Suppressor macrophage treated with lipopolysaccharide for 4 hours (primary cell): ENCODE data around the gene MTHFSD.

Experiments
- DNase-seq: peaks from one replicate; pipeline ENCODE4 v3.0.0-alpha.2; 2020

MTHFSD gene

DNA sequence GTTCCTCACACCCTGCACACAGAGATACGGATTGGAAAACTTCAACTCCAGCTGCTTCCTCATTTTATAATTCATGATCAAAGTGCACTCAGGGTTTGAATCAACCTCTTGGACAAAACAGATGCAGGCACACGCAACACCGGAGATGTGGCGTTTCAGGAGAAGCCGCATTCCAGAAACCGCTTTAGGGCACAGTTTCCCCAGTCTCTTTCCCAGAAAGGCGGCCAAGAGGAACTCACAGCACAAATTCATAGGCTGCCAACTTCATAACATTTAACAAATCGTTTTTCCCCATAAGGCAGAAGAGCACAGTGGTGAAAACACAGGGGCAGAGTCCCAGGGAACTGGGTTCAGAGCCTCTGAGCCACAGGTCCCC is 8.4 kb downstream of the MTHFSD start:
- DNase-seq, result no peak

DNA sequence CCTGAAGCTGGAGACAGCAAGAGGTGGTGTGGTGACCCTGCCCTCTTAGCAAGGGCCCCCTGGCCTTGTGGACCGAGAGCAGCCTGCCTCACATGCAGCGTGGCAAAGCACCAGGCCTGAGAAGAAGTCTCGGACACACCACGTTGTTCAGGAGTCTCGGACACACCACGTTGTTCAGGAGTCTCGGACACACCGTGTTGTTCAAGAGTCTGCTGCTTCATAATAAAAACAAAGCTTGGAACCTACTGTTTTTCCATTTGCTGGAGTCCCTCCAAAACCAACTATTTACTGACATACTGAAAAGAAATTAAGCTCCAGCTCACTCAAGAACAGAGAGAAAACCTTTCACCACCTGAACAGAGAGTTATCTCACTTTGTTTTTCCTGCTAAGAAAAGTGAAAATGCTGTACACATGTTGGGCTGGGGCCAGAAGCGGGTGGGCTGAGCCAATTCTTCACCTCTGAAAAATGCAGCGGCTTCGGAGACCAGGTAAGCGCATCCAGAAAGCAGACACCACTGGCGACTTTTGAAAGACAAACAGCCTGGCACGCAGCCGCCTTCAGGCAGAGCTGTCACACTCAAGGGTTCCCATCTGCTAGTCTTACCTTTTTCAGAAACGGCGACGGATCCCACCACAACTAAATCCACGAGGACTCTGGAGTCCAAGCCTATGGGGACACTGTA is 8.9 kb downstream of the MTHFSD start:
- no peak for DNase-seq

DNA sequence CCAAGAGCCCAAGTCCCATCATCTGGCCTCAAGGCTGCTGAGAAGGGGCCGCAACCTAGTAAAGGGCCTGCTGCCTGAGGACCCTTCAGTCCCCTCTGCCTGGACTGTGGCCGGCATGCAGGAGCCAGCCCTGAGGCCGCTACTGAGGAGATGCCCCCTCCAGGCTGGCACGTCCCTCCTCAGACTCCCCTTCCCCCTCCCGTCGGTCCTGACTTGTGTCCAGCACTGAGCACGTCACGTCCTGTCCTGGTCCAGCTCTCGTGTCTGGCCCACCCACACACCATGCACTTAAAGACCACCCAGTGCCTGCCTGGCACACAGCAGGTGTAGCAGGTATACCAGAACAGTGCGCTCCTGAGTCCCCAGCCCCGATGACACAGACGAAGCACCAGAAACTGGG is 9.6 kb downstream of the MTHFSD start:
- DNase-seq, result no peak

DNA sequence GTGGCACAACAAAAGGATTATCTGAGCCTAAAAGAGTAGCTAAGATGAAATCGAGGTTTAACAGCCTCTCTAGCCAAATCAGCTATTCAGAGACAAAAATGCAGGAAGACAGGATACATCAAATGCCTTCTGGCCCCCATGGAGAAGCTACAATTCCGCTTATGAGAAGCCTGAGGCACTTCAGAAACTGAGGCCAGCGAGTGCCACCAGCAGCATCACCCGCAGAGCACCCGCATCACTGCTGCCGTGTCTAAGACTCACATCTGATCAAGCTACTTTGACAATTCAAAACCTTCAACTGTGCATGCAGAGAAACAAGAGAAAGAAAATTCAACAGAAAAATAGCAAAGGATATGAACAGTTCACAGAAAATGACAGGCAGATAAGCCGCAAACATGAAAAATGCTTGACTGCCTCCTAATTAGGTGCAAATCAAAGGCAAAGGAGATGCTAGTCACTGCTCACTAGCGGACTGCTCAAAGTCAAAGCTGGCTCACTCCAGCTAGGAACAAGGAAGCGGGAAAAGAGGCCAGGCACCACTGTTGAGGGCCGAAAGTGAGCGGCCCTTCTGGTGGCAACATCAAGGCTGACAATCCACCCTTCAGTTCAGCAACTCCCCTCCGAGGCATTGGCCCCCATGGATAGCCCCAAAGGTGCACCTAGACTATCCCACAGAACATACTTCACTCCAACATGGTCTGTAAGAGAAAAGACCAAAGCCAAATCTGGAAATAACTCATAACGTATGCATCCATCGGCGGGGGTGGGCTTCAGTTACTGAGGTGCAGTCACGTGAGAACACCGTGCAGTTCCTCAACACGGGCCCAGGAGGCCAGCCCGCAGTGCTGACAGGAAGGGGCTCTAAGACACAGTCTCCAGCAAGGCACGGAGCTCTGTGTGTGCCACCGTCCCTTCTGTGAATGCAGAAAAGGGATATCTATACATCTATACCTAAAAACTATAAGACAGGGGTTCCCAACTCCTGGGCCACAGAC is 12.0 kb downstream of the MTHFSD start:
- DNase-seq, result no peak

DNA sequence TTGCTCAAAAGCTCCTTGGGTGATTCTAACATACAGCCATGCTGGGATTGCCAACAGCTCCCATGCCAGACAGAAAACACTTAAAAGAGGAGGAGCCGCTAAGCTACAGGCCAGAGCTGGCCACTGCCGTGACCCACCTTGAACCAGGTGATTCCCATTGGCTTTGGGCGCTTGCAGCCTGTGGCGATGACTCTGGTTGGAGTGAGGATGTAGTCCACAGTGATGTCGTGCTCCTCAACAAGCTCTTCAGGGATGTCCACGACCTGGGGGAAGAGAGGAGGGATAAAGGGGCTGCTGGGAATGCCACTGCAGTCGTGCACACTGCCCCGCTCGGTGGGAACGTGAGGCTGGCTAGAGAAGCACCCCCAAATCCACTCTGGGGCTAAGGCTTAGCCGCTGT is 13.5 kb downstream of the MTHFSD start:
- DNase-seq, result no peak

DNA sequence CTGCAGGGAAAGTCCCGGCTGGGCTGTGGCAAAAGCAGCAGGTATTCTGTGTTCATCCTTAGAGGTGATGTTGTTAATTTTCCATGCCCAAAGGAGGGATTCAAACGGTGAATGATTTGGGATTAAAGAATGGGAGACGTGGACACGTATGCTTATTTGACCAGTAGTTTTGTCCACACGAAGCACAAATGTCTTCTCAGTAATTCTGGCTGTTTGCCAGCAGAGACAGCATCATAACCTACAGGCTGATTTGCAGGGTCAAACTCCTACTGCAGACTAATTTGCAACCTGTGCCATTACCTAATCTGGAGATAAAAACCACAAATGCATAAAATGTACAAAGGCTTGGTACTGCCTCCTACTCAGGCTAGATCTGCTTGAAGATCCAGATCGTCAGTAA is 14.1 kb downstream of the MTHFSD start:
- DNase-seq, result no peak

DNA sequence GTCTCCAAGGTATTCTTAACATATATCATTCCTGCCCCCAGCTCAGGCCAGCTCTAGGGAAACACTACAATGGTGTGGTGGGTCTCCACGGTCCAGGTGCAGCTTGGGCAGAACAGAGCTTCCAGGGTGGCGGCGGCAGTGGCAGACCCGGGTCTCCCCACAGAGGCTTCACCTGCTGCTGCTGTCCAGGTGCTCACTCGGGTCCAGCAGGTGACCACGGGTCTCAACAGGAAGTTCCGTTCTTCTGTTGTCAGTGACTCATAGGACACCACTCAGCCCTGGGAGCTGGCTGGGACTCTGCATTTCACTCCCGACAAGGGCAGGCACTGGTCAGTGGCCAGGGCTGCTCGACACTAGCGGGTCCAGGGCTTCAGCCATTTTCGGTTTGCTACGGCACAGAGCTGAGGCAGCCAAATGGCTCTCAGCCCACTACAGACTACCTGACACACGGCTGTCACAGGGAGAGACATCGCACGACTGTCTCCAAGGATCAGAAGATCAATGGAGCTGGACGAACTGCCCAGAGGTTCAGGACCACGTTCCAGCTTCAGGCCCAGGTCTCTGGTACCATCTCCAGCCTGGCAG is 16.7 kb downstream of the MTHFSD start:
- DNase-seq, result no peak

DNA sequence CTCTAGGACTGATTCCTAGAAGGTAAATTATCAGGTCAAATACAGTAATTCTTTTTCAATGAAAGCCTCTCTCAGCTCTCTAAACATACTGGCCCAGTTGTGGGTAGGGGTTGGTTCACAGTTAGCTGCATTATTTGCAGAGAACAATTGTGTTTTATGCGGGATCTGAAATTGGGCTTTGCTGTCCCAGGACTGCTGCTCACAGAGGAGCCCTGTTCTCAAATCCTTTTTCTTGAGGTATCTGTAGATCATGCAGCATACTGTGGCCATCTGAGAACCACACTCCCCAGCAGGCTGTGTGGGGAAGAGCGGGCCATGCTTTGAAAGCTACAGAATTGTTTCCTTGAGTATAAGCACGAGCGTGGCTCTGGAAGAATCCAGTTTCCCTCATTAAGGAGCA is 17.5 kb downstream of the MTHFSD start:
- DNase-seq, result no peak

DNA sequence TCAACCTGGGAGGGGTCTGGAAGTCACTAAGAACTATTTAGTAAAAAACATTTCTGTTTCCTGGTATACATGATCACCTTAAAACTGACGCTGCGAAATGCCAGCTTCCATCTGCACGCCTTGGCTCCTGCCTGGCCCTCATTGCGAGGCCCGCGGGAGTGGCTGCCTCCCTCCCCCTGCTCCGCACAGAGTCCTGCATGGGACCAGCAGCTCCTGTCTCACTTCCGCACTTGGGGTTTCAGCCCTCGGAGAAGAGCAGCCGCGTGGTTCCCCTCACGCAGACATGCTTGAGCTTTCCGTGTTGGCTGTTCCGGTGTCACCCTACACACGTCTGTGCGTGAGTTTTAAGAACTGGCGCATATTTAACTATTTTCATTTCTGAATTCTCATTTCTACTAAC is 18.4 kb downstream of the MTHFSD start:
- no peak for DNase-seq

DNA sequence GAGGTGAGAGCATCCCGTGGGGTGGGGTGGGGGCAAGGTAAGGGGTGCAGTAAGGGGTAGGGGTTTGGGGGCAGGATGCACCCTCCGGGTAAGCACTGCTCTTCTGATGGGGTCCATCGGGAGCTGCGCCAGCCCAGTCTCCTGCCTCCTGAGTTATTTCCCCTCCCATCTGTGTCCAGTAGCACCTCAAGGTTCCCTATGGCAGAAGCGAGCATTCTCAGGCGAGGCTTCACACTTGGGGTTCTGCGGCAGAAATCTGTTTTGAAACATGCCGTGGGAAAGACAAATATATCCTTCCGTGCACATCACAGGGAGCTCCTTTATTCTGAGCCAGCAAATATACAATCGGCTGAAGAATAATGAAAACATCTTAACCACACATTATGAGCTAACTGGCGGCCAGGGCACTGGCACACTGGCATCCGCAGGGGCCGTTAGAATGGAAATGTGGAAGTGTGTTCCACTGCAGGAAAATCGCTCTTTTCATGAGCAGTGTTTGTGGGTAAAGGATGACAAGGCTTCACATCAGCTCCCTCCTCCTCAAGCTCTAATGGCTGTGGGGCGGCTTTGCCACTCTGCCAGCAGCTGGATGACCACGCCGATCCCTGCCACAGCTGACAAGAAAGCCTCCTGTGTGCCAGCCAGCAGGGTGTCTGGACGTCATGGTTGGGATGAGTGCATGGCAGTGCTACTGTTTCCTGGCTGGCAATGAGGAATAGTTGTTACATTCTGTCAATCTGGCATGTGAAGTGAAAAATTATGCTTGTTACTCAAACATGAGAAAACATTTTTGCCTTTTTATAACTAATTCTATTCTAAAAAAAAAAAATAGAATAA is 20.0 kb downstream of the MTHFSD start:
- DNase-seq, result no peak

DNA sequence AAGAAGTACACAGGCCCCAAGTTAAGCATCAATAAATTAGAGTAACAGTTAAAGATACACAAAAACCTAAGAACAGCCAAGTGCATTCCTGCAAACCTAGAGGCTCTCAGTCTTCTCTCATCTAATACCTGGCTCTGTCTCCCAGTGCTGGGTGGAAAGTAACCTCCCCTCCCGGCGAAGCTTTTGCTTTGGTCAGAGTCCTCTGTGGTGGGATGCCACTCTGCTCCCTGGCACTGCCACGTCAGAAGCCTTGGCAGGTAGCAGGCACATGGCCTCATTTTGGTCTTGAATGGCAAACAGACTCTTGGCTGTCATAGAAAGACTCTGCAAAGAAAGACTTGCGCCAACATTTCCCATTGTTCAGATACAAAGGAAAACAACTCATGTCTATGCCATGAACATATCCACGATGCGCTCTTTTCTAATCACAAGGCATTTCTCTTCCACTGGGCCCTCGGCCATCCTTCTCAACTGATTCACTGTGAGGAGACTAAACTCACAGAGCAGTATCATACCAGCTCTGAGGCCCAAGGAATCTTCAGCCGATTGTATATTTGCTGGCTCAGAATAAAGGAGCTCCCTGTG is 21.2 kb downstream of the MTHFSD start:
- DNase-seq, result no peak

DNA sequence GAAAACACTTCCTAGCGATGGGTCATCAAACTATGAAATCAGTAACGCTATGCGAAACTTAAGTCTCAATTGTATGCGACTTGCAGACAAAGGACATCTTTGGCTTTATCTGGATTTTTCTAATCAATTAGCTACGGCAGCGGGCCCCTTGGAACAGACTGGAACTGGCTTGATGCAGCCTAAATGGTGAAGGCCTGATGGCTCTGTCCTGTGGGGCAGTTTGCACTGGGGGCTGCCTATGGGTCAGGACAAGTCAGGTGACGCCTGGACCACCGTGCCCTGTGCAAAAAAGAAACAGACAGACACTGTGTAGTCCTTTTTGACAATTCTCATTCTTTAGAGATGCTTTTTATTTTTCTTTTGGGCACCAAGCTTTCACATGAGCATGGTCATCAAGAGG is 22.0 kb downstream of the MTHFSD start:
- no peak for DNase-seq

DNA sequence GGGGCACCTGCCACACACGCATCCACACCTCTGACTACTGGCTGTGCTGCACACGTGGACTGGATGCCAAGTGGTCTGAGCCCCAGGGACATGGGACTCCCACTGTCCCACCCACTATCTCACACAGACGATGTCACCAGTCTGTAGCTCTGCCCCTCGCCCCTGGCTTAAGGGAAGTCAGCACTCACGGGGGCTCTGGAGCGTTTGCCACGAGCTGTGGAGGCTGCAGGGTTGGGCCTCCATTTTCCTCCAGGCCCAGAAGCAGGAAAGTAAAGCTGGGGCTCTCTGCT is 22.6 kb downstream of the MTHFSD start:
- no peak for DNase-seq

DNA sequence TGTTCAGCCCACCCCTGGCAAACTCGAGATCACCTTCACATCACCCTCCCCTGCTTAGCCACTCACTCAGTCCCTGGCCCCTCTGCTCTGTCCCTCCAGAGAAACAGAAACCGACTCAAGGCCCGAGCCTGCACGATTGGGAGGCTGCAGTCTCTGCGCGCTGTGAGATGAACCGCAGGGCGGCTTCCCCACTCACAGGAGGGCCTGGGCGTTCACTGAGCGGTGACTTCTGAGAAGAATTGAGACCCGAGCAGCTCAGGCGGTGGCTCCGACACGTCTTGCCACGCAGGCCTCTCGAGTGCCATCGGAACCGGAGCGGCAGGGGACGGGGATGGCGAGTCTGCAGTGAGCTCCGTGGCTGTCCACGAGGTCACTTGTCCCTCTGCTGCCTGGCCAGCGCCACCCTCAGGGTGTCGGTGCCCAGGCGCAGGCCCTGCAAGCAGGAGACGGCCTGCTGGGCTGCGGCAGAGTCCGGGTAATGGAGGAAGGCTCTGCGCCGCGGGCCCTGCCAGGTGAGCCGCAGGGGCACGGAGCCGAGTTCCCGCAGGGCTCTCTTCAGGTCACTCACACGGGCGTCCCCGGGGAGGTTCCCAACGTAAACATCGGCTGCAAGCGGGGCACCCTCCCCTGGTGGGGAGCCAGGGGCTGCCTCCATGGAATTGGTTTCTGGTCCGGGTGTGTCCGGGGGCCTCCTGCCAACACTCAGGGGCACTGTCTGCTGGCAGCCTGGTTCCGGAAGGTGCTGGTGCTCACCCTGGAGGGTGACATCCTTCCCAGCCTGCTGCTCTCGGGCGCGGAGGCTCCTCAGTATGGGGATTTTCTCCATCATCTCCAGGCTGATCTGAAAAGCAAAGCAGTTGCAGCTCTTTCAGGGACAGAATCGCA is 23.2 kb downstream of the MTHFSD start:
- no peak for DNase-seq

DNA sequence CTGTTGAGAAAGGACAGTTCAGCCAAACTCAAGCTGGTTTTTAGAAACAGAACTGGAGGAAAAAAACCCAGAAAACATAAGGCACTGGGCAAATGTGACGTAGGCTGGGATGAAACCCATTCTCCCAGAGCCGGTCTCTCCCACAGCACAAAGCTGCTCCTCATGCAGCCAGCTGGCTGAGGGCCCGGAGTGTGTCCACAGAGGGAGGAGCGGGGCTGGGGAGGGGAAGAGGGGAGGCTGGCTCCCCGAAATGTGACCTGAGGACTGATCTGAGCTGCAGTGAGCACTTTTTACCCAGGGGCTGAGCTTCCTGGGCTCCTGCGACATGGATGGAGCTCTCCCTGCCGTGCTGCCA is 23.9 kb downstream of the MTHFSD start:
- DNase-seq, result no peak

DNA sequence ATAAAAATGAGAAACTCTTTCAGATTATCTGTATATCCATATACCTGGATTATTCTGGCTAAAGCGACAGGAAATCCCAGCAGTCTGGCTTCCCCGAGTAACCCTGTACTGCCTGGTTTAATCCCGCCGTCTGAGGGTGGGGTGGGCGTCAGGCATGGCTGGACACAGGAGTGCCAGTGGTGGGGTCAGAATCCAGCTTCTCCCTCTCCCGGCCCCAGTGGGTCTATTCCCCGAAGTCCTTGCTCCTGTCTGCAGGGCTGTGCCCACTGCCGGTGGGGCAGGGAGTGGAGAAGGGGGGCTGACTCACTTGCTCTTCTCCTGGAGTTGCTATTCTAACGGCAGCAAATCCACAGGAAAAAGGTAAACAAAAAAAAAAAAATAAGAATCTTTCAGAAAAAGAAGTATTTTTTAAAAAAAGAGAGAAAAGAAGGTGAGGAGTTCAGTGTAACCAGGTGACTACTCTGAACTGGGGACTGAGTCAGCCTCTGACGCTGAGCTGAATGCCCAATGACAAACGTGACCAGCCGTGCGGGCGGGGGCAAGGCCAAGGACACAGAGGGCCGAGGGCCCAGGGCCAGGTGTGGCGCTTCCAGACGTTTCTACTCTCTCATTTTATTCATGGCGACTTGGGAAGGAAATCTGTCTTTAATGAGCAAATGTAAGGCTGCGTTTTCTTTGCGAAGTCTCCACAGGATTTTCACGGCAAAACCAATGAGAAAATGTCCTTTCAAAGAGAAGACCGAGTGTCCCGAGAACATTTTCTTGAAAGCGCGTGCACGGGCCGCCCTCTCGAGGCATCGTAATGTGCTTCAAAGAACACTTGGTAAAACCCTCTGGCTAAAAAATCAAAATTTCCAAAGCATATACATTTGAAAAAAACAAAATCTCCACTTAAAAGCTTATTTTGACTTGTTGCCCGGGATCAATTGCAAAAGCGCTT is 24.5 kb downstream of the MTHFSD start:
- DNase-seq, result no peak

DNA sequence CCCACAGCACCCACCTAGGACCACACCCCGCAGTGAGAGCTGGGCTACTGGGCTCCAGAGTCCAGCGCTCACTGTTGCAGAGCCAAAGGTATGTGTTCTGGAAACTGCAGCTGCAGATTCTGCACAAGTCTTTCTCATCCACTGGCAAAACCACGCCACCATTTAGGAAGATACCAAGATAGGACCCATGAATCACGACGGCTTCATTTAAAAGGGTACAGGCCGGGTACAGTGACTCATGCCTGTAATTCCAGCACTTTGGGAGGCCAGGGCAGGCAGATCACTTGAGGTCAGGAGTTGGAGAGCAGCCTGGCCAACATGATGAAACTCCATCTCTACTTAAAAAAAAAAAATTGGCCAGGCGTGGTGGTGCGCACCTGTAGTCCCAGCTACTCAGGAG is 25.9 kb downstream of the MTHFSD start:
- no peak for DNase-seq

DNA sequence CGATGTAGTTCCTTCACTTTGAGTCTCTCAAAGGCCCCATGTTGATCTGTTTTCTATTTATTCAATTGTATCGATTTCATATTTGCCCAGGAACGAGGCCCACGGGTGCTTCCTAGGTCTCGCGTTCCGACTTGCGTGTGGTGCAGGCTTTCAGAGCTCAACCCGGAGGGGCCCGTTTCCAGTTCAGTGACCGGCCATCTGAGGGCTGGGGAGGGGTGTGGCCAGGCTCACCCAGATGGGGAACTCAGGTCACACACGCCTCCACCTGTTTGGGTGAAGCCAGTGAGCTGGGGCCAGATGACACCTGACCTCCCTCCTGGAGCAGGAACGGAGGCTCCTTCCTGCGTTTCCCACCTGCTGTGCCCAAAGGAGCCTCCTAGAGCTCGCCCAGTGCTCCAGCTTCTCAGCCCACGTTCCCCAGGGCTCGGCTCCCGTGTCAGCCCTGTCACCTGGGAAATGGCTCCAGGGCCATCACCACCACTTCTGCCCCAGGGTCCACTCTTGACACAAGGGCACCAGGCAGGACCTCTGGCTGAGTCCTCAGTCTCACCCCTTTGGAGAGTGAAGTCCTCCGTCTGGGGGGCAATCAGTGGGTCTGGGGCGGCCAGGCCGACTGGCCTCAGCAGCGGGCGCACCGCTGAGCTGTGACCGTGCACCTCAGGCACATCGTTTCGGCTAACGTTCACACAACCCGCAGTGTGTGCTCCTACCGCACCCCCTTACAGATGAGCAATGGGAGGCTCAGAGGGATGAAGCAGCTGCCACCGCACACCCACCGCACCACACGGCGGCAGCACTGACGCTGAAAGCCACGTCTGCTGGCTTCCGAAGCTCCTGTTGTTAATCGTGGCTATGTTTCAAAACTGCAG is 26.7 kb downstream of the MTHFSD start:
- no peak for DNase-seq

DNA sequence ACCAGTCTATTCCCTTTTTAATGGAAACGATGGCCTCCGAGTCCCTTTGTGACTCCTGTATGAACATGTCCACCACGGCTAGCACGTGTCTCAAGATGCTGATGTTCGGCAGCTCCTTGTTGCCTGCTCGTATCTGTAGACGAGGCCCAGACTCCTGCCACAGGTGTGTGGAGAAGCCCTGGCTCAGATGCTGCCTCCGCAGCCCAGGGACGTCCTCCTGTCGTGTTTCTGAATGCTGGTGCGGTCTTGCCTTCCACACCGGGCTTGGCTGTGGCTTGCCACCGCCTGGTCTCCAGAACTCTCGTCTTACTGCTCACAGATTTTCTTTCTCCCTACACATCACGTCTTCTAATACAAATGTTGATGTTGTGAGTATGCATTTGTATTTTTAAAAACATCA is 27.7 kb downstream of the MTHFSD start:
- DNase-seq, result no peak

DNA sequence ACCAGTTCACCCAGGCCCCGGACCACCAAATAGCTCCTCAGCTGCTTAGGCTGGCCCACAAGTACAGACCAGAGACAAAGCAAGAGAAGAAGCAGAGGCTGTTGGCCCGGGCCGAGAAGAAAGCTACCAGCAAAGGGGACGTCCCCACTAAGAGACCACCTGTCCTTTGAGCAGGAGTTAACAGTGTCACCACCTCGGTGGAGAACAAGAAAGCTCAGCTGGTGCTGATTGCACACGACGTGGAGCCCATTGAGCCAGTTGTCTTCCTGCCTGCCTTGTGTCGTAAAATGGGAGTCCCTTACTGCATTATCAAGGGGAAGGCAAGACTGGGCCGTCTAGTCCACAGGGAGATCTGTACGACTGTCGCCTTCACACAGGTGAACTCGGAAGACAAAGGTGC is 29.3 kb downstream of the MTHFSD start:
- DNase-seq, result no peak
